ENCODE measurements around the gene DDOST. TPM values are rescaled to one million over a fixed set of nuclear protein-coding genes. Genes with fewer than 3 reads are reported as not detected.

Gene DDOST
- polyA plus RNA-seq, 3 donors: 125 to 245 (median 241) TPM

DNA sequence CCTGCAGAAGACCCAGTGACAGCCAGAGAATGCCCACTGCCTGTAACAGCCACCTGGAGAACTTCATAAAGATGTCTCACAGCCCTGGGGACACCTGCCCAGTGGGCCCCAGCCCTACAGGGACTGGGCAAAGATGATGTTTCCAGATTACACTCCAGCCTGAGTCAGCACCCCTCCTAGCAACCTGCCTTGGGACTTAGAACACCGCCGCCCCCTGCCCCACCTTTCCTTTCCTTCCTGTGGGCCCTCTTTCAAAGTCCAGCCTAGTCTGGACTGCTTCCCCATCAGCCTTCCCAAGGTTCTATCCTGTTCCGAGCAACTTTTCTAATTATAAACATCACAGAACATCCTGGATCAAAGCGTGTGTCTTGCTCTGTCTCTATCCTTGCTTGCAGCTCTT, 42.6 kb downstream of the DDOST start:
- no peaks in the 10 kb centered on the region for H3K4me1 ChIP-seq (ENCODE audit: control insufficient read depth in 1 of 2, insufficient read depth in 2 of 2, low read length in 2 of 2)
- Mint-ChIP-seq H3K27ac (peak overlapping the region in 5 of 7 donors; percentile 23 to 57 (median 42)), H3K9me3 (no peaks in the 10 kb centered on the region), H3K27me3 (ENCODE audit: low read depth in 3 of 3) (no peaks in the 10 kb centered on the region), H3K4me3 (no peak overlapping the region), H3K36me3 (peaks cover 57 to 67% of the 10 kb centered on the region in 2 donors), H3K4me1 (no peaks in the 10 kb centered on the region)
- no peak overlapping the region for H2AFZ ChIP-seq (ENCODE audit: insufficient read depth, low read depth, low read length, poor library complexity, severe bottlenecking)
- peaks cover 6% of the 10 kb centered on the region for H3K79me2 ChIP-seq (ENCODE audit: insufficient read depth, low read length)
- 38% methylated on average over 3 of the region's 4 CpGs for WGBS (ENCODE audit: insufficient coverage)
- TF ChIP-seq, protein P1, sequence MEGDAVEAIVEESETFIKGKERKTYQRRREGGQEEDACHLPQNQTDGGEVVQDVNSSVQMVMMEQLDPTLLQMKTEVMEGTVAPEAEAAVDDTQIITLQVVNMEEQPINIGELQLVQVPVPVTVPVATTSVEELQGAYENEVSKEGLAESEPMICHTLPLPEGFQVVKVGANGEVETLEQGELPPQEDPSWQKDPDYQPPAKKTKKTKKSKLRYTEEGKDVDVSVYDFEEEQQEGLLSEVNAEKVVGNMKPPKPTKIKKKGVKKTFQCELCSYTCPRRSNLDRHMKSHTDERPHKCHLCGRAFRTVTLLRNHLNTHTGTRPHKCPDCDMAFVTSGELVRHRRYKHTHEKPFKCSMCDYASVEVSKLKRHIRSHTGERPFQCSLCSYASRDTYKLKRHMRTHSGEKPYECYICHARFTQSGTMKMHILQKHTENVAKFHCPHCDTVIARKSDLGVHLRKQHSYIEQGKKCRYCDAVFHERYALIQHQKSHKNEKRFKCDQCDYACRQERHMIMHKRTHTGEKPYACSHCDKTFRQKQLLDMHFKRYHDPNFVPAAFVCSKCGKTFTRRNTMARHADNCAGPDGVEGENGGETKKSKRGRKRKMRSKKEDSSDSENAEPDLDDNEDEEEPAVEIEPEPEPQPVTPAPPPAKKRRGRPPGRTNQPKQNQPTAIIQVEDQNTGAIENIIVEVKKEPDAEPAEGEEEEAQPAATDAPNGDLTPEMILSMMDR (IDR thresholded peaks at IDR 0.05): no peak
- no peak for DNase-seq
- H3K9ac ChIP-seq (ENCODE audit: insufficient read depth, low read length, poor library complexity, severe bottlenecking): no peak overlapping the region
- no peaks in the 10 kb centered on the region for H3K9me3 ChIP-seq (replicated peaks in 1 of 2; ENCODE audit: control insufficient read depth in 1 of 2, insufficient read depth in 1 of 2, low read length in 2 of 2)
- no peak overlapping the region for H3K4me3 ChIP-seq (replicated peaks in 1 of 3; ENCODE audit: low read depth in 2 of 3, low read length in 3 of 3)
- H3K27ac ChIP-seq (ENCODE audit: low read depth in 1 of 2, low read length in 2 of 2): no peak overlapping the region
- no peak overlapping the region for H3K4me2 ChIP-seq (replicated peaks; ENCODE audit: extremely low read depth, low read length, poor library complexity, severe bottlenecking)
- intact Hi-C loops (cut with micrococcal nuclease): no loop called here
- peaks cover 57% of the 10 kb centered on the region for H4K20me1 ChIP-seq (ENCODE audit: insufficient read depth, low read length)
- H3K27me3 ChIP-seq (ENCODE audit: control insufficient read depth in 2 of 2, insufficient read depth in 2 of 2, low read length in 2 of 2): no peaks in the 10 kb centered on the region
- peaks cover 50 to 66% of the 10 kb centered on the region in 2 donors for H3K36me3 ChIP-seq (replicated peaks in 1 of 2; ENCODE audit: control insufficient read depth in 1 of 2, insufficient read depth in 2 of 2, low read length in 2 of 2)

DNA sequence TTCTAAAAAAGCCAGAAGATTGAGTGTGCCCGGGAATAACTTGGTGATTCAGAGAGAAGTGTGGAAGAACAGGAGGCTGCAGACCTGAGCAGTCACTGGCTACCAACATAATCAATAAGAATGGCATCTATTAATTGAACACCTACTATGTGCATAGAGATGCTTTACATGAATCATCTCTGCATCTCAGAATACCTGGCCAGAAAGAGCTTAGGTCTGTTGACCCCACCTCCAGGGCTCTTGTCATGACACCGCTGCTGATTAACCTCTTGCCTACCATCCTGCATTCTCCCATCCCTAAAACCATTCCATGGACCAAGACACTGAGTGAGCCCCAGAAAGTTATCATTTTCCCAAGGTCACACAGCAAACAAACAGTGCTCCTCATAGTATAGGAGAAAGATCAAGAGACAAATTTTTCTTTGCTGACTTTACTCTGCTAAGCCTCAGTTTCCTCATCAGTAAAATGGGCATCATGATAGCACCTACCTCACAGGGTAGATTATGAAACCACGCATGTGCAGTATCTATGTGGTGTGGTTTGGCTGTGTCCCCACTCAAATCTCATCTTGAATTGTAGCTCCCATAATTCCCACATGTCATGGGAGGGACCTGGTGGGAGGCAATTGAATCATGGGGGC, 44.2 kb downstream of the DDOST start:
- WGBS (ENCODE audit: insufficient coverage): 100% methylated on average over 1 of the region's 3 CpGs
- intact Hi-C loops (cut with micrococcal nuclease): no loop called here
- H2AFZ ChIP-seq (ENCODE audit: insufficient read depth, low read depth, low read length, poor library complexity, severe bottlenecking): no peak overlapping the region

More for the DNA sequence above, 44.2 kb downstream of the DDOST start:
- Mint-ChIP-seq H3K9me3 (no peaks in the 10 kb centered on the region), H3K27ac (peak overlapping the region in 2 of 7 donors; percentile 38 to 51), H3K4me3 (no peak overlapping the region), H3K27me3 (ENCODE audit: low read depth in 3 of 3) (no peaks in the 10 kb centered on the region), H3K36me3 (peaks cover 66 to 83% of the 10 kb centered on the region in 2 donors), H3K4me1 (no peaks in the 10 kb centered on the region)
- H3K36me3 ChIP-seq (replicated peaks in 1 of 2; ENCODE audit: control insufficient read depth in 1 of 2, insufficient read depth in 2 of 2, low read length in 2 of 2): peaks cover 57 to 81% of the 10 kb centered on the region in 2 donors
- no peak overlapping the region for H3K9ac ChIP-seq (ENCODE audit: insufficient read depth, low read length, poor library complexity, severe bottlenecking)
- H4K20me1 ChIP-seq (ENCODE audit: insufficient read depth, low read length): peaks cover 73% of the 10 kb centered on the region
- no peak overlapping the region for H3K4me3 ChIP-seq (replicated peaks in 1 of 3; ENCODE audit: low read depth in 2 of 3, low read length in 3 of 3)
- H3K4me2 ChIP-seq (replicated peaks; ENCODE audit: extremely low read depth, low read length, poor library complexity, severe bottlenecking): no peak overlapping the region
- no peaks in the 10 kb centered on the region for H3K4me1 ChIP-seq (ENCODE audit: control insufficient read depth in 1 of 2, insufficient read depth in 2 of 2, low read length in 2 of 2)
- no peaks in the 10 kb centered on the region for H3K9me3 ChIP-seq (replicated peaks in 1 of 2; ENCODE audit: control insufficient read depth in 1 of 2, insufficient read depth in 1 of 2, low read length in 2 of 2)
- TF ChIP-seq, protein P1 (IDR thresholded peaks at IDR 0.05): no peak
- peaks cover 6% of the 10 kb centered on the region for H3K79me2 ChIP-seq (ENCODE audit: insufficient read depth, low read length)
- H3K27me3 ChIP-seq (ENCODE audit: control insufficient read depth in 2 of 2, insufficient read depth in 2 of 2, low read length in 2 of 2): no peaks in the 10 kb centered on the region
- H3K27ac ChIP-seq (ENCODE audit: low read depth in 1 of 2, low read length in 2 of 2): no peak overlapping the region
- no peak for DNase-seq

Measured in CD14-positive monocyte (primary cell).